Prostate gland (tissue), 2 donors: ENCODE measurements around the gene IL18RAP.

ENCODE experiments used
- CTCF ChIP-seq, 4 experiments: fragments of 200-600 bp in 2 of 4; fragments of 450-650 bp in 2 of 4; sonication (generic) in 2 of 4; IDR thresholded peaks; 1 replicate in 3 of 4; 2 replicates in 1 of 4; pipeline ENCODE4 v1.5.1; 2016 to 2019; ENCODE audit warnings: antibody characterized with exemption in 4 of 4, mild to moderate bottlenecking in 2 of 4, moderate library complexity in 2 of 4
- POLR2A ChIP-seq: fragments of 450-650 bp; IDR thresholded peaks from one replicate; pipeline ENCODE4 v1.6.1; 2016; ENCODE audit warnings: antibody characterized with exemption, mild to moderate bottlenecking
- POLR2AphosphoS5 ChIP-seq: sonication (generic); formaldehyde crosslinking; IDR thresholded peaks from one replicate; pipeline ENCODE4 v1.6.1; 2017; ENCODE audit warnings: antibody characterized with exemption

- TF ChIP-seq CTCF (IDR thresholded peaks at IDR 0.05) = no peak
- no peak for TF ChIP-seq POLR2A
- TF ChIP-seq POLR2AphosphoS5 = no peak
These were observed 14.2 kb downstream of the IL18RAP start for GRCh38 chr2:102437122-102437521.
